HPDE6-E6E7 (cell line): Measurements from ENCODE around the gene LENG9.

ENCODE experiments used
- DNase-seq: peaks from one replicate; pipeline ENCODE4 v3.0.0; 2011; ENCODE audit warnings: missing footprints; ENCODE audit errors: extremely low spot score

The LENG9 gene

DNA sequence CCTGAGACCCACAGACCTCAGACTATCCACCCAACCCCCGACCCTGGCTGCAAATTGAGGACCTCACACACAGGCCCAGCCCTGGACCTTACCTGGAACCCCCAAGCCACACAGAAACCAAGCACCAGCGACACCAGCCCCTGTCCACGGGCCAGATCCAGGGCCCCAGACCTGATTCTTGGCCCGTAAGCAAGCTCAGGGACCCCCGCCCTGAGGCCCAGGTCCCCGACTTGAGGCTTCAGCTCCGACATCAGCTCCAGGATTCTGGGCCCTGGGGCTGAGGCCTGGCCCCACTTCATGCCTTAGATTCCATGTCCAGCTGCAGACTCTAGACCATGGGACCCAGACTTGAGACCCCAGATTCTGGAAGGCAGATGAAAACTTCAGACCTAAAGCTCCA is 42.1 kb downstream of the LENG9 start:
- no peak for DNase-seq

DNA sequence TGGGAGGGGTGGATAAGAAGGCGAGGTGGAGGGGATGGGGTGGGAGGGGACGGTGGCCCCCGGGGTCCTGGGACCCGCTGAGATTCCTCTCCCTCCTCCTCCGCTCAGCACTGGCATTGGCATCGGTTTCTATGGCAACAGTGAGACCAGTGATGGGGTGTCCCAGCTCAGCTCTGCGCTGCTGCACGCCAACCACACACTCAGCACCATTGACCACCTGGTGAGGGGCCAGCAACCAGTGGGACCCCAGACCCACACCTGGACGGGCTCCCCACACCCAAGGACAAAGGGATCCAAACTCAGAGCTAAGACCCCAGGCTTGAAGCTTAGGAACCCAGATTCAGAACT is 42.4 kb downstream of the LENG9 start:
- DNase-seq, result no peak

DNA sequence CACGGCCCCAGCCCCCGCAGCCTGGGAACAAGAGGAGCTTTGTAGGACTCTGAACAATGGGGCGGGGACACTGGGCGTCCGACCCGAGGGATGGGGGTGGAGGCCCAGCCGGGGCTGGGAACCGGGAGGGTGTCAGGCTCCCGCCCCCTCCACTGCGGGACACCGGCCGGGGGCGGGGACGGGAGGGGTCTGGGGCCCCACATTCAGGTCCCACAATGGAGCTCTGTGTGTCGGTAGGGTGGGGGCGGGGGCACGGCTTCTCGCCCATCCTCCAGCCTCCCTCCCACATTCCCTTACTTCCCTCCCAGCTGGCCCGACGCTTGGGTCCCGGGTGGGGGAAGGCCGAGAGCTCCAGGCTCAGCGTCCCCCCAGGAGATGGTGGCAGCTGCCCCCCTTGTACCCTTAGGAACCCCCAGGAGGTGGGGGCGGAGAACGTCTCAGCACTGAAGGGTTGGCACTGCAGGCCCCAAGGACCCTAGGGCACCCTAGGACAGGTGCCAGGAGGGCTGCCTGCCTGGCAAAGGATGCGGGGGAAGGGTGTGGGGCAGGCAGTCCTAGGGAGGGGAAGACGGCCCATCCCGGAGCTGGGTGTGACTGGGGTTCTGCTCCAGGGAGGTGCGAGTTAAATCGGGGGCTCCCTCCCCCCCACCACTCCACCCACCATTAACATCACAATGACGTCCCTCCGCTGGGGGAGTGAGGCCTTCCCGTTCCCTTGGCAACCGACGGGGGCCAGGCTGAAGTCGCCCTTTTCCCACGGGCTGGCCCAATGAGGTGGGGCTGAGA is 43.0 kb downstream of the LENG9 start:
- DNase-seq, result no peak

DNA sequence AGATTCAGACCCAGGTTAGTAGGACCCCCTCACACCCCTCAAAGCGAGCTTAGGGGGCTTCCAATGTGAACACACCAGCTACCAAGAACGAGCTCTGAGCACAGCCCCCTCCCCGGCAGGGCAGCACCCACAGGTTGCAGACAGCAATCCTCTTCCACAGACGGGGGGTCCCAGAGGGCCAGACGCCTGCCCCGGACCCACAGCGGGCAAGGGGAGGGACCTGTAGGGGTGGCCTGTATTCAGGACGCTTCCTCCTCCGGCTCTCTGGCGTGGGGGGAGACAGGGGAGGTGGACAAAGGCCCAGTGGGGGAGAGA is 43.6 kb downstream of the LENG9 start:
- no peak for DNase-seq

DNA sequence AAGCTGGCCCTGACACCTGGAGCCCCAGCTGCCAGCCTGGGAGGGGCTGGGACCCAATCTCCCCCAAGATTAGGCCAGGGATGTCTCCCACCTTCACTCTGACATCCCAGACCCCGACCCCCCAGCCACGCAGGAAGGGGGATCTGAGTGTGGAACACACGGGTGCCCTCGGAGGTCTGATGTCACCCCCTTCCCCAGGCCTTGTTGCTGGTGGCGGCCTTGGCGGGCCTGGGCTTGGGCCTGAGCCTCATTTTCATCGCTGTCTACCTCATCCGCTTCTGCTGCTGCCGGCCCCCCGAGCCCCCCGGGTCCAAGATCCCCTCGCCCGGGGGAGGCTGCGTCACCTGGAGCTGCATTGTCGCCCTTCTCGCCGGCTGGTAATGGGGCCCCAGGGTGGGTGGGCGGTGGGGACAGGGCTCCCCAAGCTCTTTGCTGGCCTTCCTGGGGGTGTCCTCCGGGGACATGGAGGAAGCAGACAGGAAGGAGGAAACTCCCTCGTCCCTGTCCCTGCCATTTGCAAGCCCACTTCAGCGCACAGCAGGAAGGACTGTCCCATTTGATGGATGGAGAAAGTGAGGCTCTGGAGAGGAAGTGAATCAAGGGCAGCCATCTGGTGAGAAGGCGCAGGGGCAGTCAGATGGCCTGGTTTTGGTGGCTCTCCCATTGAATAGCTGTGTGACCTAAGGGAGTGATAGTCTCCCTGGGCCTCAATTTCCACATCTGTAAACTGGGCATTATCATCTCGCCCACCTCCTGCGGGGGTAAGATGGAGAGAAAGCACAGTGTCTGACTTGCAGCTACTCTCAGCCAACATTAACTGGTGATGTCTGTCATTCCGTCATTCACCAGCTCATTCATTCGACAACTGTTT is 44.4 kb downstream of the LENG9 start:
- DNase-seq, result no peak

DNA sequence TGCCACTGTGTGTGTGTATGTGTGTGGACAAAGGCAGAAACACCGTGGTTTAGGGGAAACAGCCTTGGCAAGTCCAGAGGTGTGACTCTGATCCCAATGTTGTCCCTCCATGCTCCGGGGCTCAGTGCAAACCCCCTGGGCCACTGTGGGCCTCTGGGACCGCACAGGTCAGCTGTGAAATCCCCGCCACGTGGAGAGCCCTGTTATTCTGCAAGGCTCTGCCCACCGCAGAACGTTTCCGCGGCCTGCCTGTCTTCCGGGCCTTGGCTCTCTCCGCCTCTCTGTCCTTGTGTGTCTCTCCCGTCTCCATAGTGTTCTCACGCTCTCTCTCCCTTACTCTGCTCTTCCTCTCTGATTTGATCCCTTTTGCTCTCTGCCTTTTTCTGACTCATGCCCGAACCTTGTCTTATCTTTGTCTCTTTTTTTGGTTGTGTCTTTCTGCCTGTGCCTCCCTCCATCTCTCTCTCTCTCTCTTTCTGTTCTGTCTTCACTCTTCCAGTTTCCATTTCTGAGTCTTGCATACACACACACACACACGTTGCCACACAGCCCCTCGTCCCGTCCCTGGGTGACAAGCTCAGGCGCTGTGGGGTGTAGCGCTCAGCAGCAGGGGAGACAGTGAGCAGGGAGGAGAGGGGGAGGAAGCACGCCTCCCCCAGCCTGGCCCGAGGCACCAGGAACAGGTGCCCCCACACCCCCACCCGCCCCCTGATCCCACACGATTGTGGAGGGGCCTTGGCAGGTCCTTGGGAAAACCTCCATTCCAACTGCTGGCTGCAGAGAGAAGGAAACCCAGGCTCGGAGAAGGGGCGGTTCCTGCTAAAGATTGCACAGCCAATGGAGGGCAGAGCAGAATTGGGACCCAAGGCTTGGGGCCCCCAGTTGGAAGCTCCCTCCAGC is 45.3 kb downstream of the LENG9 start:
- no peak for DNase-seq

DNA sequence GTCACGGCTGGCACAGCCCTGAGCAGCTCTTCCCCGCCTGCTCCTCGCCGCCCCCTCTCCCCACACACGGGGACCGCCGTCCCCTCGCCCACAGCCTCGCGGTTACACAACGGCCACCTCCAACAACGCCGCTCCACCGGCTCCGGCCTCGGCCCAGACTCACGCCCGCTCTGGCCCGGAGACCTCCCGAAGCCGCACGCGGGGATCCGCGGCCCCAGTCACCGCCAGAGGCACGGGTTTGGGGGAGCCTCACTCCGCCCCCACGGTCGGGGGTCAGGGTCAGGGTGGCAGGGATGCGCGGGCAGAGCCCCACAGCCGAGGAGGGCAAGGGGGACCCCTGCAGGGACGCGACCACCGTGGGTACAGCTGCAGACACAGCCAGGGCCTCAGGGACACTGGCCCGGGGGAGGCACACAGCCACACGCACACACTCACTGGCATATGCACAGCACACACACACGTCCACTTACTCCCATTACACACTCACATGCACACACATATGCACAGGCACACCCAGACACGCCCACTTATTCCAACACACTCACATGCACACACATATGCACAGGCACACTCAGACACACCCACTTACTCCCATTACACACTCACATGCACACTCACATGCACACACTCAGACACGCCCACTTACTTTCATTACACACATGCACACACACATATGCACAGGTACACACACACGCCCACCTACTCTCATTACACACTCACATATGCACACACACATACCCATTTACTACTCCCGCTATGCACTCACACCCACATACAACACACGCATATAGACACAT is 46.7 kb downstream of the LENG9 start:
- DNase-seq, result no peak

DNA sequence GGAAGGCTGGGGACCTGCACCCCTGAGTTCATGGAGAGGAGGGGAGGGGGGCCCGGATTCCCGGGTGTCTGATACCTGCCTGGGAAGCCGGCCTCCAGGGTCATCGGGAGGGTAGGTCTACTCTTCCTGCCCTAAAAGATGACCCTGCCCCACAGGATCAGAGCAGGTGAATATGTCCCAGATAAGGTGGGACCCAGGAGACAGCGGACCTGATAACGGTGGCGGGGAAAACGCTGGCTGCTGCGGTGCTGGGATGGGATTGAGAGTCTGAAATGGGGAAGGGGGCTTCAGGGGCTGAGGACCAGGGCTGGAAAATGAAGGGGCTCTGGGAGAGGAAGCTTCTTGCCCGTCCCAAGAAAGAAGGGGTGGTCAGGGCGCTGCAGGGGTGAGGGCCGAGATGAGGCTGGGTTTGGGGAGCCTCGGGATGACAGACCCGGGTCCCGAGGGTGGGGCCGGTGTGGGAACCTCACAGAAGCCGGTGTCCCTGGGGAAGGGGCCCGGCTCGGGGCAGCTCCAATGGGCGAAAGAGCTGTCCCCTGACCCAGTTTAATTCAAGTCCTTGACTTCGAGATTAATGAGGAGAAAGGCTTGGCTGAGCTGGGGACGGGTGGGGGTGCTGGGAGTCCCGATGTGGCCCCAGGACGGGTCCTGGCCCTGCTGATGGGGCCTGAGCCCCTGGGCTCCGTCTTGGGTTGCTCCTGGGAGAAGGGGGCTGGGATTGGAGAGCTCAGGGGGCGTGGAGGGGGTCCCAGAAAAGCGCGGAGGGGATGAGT is 47.5 kb downstream of the LENG9 start:
- no peak for DNase-seq

DNA sequence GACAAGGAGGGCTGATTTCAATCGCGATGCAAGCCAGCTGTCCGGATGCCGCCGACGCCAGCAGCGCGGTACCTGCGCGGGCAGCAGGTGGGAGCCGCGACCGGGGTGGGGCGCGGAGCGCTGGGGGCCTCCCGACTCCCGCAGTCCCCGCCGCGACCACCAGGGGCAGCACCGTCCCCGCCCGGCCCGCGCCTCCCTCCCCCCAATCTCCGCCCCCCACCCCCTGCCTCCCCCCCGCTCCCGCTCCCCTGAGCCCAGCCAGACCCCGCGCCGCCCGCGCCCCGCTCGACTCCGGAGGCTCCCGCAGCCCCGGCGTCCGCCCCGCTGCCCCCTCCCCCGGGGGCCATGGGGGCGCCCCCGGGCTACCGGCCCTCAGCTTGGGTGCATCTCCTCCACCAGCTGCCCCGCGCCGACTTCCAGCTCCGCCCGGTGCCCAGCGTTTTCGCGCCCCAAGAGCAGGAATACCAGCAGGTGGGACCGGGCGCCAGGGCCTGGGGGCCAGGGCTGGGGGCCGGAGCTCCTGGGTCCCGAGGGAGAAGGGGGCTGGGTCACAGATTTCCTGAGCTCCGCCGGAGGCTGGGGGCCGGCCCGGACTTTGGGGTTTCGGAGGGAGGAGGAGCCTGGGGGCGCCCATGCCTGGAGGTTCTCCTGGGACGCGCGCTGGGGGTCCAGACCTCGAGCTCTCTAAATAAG is 48.2 kb downstream of the LENG9 start, which contains the start of gene TTYH1:
TSS of gene TTYH1 (plus strand) at position 257 of the 693 bp plus-strand sequence. CDS start at position 346, 89 bp downstream.
- no peak for DNase-seq

DNA sequence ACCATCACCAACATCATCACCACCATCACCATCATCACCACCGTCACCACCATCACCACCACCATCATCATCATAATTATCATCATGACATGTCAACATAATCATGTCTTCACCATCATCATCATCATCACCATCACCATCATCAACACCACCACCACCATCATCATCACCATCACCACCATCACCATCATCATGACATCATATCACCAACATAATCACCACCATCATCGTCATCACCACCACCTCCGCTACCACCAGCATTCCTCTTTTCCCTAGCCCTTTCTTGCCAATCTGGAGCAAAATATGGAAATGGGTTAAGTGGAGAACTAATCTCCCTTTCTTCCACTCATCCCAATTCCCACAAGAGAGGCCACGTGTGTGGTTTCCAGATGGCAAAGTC is 49.4 kb downstream of the LENG9 start:
- DNase-seq, result no peak

DNA sequence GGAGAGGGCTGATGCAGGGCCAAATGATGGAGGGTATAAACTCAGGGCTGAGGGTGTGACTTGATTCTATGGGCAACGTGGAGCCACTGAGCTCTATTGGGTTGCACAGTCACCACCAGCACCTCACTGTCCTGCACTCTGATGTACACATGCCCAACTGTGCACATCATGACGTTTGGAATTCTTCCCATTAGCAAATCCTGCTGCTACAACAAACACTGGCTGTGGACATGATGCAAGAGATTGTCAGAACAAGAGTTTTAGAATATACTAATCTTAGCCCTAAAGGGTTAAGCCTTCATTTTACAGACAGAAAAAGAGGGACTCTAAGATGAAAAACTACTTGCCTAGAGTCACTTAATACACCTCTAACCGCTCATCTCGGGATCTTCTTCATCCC is 50.7 kb downstream of the LENG9 start:
- no peak for DNase-seq
